IMR-90 (cell line): ENCODE results near the gene CLEC16A. TPM values are rescaled to one million over a fixed set of nuclear protein-coding genes. Genes with fewer than 3 reads are reported as not detected.

ENCODE experiments used
- ATAC-seq: fragments of 200-7000 bp; cut with Tn5 transposase; 2 replicates; pipeline ENCODE4 v1.9.1; 2020; ENCODE audit warnings: low read depth, mild to moderate bottlenecking, moderate library complexity
- BruUV-seq: library from RNA; stranded (reverse); fragments of 400-500 nt; replicated peaks from 2 replicates; lab custom pipeline; 2021; lab: Mats Ljungman, UMichigan
- CTCF ChIA-PET: fragments of 300-600 bp; formaldehyde crosslinking; extraction: SDS; loops from one replicate; lab custom pipeline; 2021; ENCODE audit warnings: antibody characterized with exemption; lab: Yijun Ruan, JAX
- POLR2A ChIA-PET: fragments of 300-600 bp; sonication (Branson Sonifier 250); formaldehyde crosslinking; loops from one replicate; lab custom pipeline; 2022; ENCODE audit warnings: antibody characterized with exemption; ENCODE audit not compliant: unreplicated experiment; lab: Charles Lee
- DNase-seq: peaks from one replicate; pipeline ENCODE4 v3.0.0; 2013
- H2AFZ ChIP-seq: replicated peaks from 2 replicates; pipeline ENCODE3; 2013; ENCODE audit warnings: low read length, mild to moderate bottlenecking; ENCODE audit not compliant: poor library complexity
- H2AK5ac ChIP-seq: 2 replicates; pipeline ENCODE4 v1.6.1; 2013; ENCODE audit warnings: low read depth, low read length, inconsistent platforms
- H2AK9ac ChIP-seq: replicated peaks from 2 replicates; pipeline ENCODE3; 2013; ENCODE audit warnings: mild to moderate bottlenecking, low read depth, low read length, moderate library complexity; ENCODE audit not compliant: poor library complexity
- H2BK120ac ChIP-seq: 2 replicates; pipeline ENCODE4 v1.6.1; 2013; ENCODE audit warnings: low read depth, low read length, inconsistent platforms
- H2BK15ac ChIP-seq: 3 replicates; pipeline ENCODE4 v1.6.1; 2013; ENCODE audit warnings: low read depth, low read length, inconsistent platforms
- H2BK20ac ChIP-seq: 2 replicates; pipeline ENCODE4 v1.6.1; 2013; ENCODE audit warnings: low read depth, mild to moderate bottlenecking, inconsistent platforms, low read length, moderate library complexity
- H2BK5ac ChIP-seq: 2 replicates; pipeline ENCODE4 v1.6.1; 2013; ENCODE audit warnings: mild to moderate bottlenecking, low read depth, low read length, inconsistent platforms; ENCODE audit not compliant: poor library complexity, severe bottlenecking
- H3K14ac ChIP-seq: replicated peaks from 2 replicates; pipeline ENCODE4 v1.6.1; 2013; ENCODE audit warnings: low read depth, low read length, inconsistent platforms
- H3K18ac ChIP-seq: 2 replicates; pipeline ENCODE4 v1.6.1; 2013; ENCODE audit warnings: low read depth, low read length, control low read depth
- H3K23ac ChIP-seq: 2 replicates; pipeline ENCODE4 v1.6.1; 2013; ENCODE audit warnings: low read depth, low read length, inconsistent platforms
- H3K27ac ChIP-seq: 2 replicates; pipeline ENCODE4 v1.5.1; 2013; ENCODE audit warnings: mild to moderate bottlenecking, control low read depth, low read length; ENCODE audit not compliant: insufficient read depth
- H3K27me3 ChIP-seq: 2 replicates; pipeline ENCODE4 v1.6.1; 2013; ENCODE audit warnings: low read length; ENCODE audit not compliant: control insufficient read depth, insufficient read depth
- H3K36me3 ChIP-seq: 2 replicates; pipeline ENCODE4 v1.6.1; 2013; ENCODE audit warnings: low read length, mixed read lengths; ENCODE audit not compliant: control insufficient read depth, insufficient read depth
- H3K4ac ChIP-seq: 2 replicates; pipeline ENCODE4 v1.6.1; 2013; ENCODE audit warnings: low read depth, low read length, inconsistent platforms
- H3K4me1 ChIP-seq: 2 replicates; pipeline ENCODE4 v1.6.1; 2013; ENCODE audit warnings: low read length, mixed read lengths; ENCODE audit not compliant: control insufficient read depth, insufficient read depth
- H3K4me2 ChIP-seq: 2 replicates; pipeline ENCODE4 v1.6.1; 2013; ENCODE audit warnings: low read depth, mild to moderate bottlenecking, control low read depth, low read length, moderate library complexity
- H3K4me3 ChIP-seq: 2 replicates; pipeline ENCODE4 v1.5.1; 2013; ENCODE audit warnings: low read depth, mild to moderate bottlenecking, control low read depth, low read length, moderate library complexity; ENCODE audit not compliant: insufficient read depth
- H3K56ac ChIP-seq: 2 replicates; pipeline ENCODE4 v1.6.1; 2013; ENCODE audit warnings: low read length, inconsistent platforms; ENCODE audit not compliant: insufficient read depth; ENCODE audit errors: extremely low read depth
- H3K79me1 ChIP-seq, 2 experiments: 2 replicates each; pipeline ENCODE4 v1.6.1; 2013; ENCODE audit warnings: low read length in 2 of 2, inconsistent platforms in 1 of 2, low read depth in 1 of 2
- H3K9ac ChIP-seq: 2 replicates; pipeline ENCODE4 v1.6.1; 2013; ENCODE audit warnings: low read depth, low read length, control low read depth
- H3K9me1 ChIP-seq: 2 replicates; pipeline ENCODE4 v1.6.1; 2013; ENCODE audit warnings: low read length, inconsistent platforms; ENCODE audit not compliant: insufficient read depth
- H3K9me3 ChIP-seq: 2 replicates; pipeline ENCODE4 v1.6.1; 2013; ENCODE audit warnings: low read length; ENCODE audit not compliant: control insufficient read depth, insufficient read depth
- H4K20me1 ChIP-seq: 2 replicates; pipeline ENCODE4 v1.6.1; 2013; ENCODE audit warnings: low read length, inconsistent platforms; ENCODE audit not compliant: insufficient read depth
- H4K5ac ChIP-seq: 2 replicates; pipeline ENCODE4 v1.6.1; 2013; ENCODE audit warnings: mild to moderate bottlenecking, low read depth, low read length, control low read depth
- H4K8ac ChIP-seq, 2 experiments: 2 replicates each; pipeline ENCODE4 v1.6.1; 2013; ENCODE audit warnings: low read depth in 2 of 2, low read length in 2 of 2, control low read depth in 1 of 2, inconsistent platforms in 1 of 2
- H4K91ac ChIP-seq: 2 replicates; pipeline ENCODE4 v1.6.1; 2013; ENCODE audit warnings: low read depth, low read length, inconsistent platforms; ENCODE audit not compliant: insufficient read depth
- BHLHE40 ChIP-seq: fragments of 150-350 bp; IDR thresholded peaks from 2 replicates; pipeline ENCODE4 v1.6.1; 2016; ENCODE audit warnings: mild to moderate bottlenecking, low read depth, low read length
- CEBPB ChIP-seq: IDR thresholded peaks from 2 replicates; pipeline ENCODE4 v1.6.1; 2012; ENCODE audit warnings: low read depth, low read length, improper control_type of control experiment
- FOS ChIP-seq: fragments of 150-350 bp; IDR thresholded peaks from 2 replicates; pipeline ENCODE4 v1.6.1; 2016; ENCODE audit warnings: low read depth, low read length
- MAZ ChIP-seq: IDR thresholded peaks from 2 replicates; pipeline ENCODE4 v1.6.1; 2012; ENCODE audit warnings: low read depth, mild to moderate bottlenecking, low read length, improper control_type of control experiment, moderate library complexity, borderline replicate concordance
- MXI1 ChIP-seq: IDR thresholded peaks from 2 replicates; pipeline ENCODE4 v1.6.1; 2012; ENCODE audit warnings: low read depth, mild to moderate bottlenecking, low read length, moderate library complexity, borderline replicate concordance
- NFE2L2 ChIP-seq: fragments of 150-350 bp; IDR thresholded peaks from 2 replicates; pipeline ENCODE4 v1.6.1; 2016; ENCODE audit warnings: low read depth, mild to moderate bottlenecking, low read length
- RAD21 ChIP-seq: IDR thresholded peaks from 2 replicates; pipeline ENCODE4 v1.6.1; 2012; ENCODE audit warnings: low read length, improper control_type of control experiment
- RFX5 ChIP-seq: IDR thresholded peaks from 2 replicates; pipeline ENCODE4 v1.8.0; 2012; ENCODE audit warnings: low read depth, mild to moderate bottlenecking, low read length, moderate library complexity
- SMC3 ChIP-seq: fragments of 150-350 bp; IDR thresholded peaks from 2 replicates; pipeline ENCODE4 v1.6.1; 2016; ENCODE audit warnings: low read depth, mild to moderate bottlenecking, antibody characterized with exemption, low read length, moderate library complexity
- WGBS, 2 experiments: methylation state at CpG; one replicate each; pipeline versions ENCODE4 v1.1.5 to v1.1.7; 2013; ENCODE audit warnings: missing lambda C conversion rate in 2 of 2; ENCODE audit not compliant: insufficient read length in 1 of 2; ENCODE audit errors: extremely low coverage in 2 of 2; 5-methylcytosine and 5-hydroxymethylcytosine counted together
- dilution Hi-C: fragments of 300-500 bp; cut with HindIII; formaldehyde crosslinking; loops from one replicate; pipeline ENCODE4 v1.14.3; 2018; ENCODE audit warnings: low sequenced_read_pairs; ENCODE audit not compliant: unreplicated experiment
- in situ Hi-C: fragments of 300-500 bp; cut with MboI; formaldehyde crosslinking; loops from 3 replicates; pipeline ENCODE4 v1.14.3; 2019; ENCODE audit warnings: low sequenced_read_pairs, inconsistent platforms, mixed read lengths
- intact Hi-C: fragments of 100-400 bp; cut with micrococcal nuclease; formaldehyde crosslinking; loops from 2 replicates; pipeline ENCODE4 v1.10.0; 2022
- polyA plus RNA-seq, 3 experiments: library from polyadenylated mRNA; depleted of rRNA; stranded (reverse); fragments of >200 nt; gene quantifications; 2 replicates each; pipeline ENCODE4 v1.2.3, GENCODE V29; 2012; ENCODE audit warnings: low replicate concordance in 1 of 3
- total RNA-seq: library from RNA; depleted of rRNA; stranded (reverse); fragments of >200 nt; gene quantifications from 2 replicates; pipeline ENCODE4 v1.2.3, GENCODE V29; 2012

The CLEC16A gene
- total and polyA plus RNA-seq, 2 of the 4 experiments (the other 2 are of a cell fraction), result 15.9 to 16.5 TPM

DNA sequence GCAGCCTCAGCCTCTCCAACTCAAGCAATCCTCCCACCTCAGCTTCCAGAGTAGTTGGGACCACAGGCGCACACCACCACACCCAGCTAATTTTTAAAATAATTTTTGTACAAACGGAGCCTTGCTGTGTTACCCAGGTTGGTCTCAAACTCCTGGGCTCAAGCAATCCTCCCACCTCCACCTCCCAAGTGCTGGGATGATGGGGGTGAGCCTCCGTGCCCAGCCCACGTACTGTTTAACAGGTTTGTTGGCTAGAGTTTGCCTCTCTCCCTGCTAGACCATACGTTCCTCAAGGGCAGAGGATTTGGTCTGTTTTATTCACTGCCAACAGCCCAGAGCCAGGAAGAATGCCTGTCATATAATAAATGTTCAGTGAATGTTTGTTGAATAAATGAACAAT lies 285.1 kb downstream of the CLEC16A start:
- ChIA-PET POLR2A (no interaction called here), CTCF (no interaction called here)
- Histone ChIP-seq H2AFZ (no peak overlapping the region), H3K23ac (no peak overlapping the region), H3K18ac (no peak overlapping the region), H2BK15ac (no peak overlapping the region), H4K8ac (no peak overlapping the region), H2AK9ac (no peak overlapping the region), H3K4me2 (no peak overlapping the region), H3K14ac (no peak overlapping the region), H3K27ac (no peak overlapping the region), H4K91ac (no peak overlapping the region), H2AK5ac (no peak overlapping the region), H3K9me1 (no peaks in the 10 kb centered on the region), H3K9ac (no peak overlapping the region), H3K9me3 (no peaks in the 10 kb centered on the region), H3K4ac (no peak overlapping the region), H3K36me3 (no peaks in the 10 kb centered on the region), H4K20me1 (no peaks in the 10 kb centered on the region), H2BK5ac (no peak overlapping the region), H3K4me3 (no peak overlapping the region), H3K79me1 (no peaks in the 10 kb centered on the region), H3K56ac (no peak overlapping the region), H3K27me3 (no peaks in the 10 kb centered on the region; the same call in 1 of the 2 replicates), H2BK20ac (no peak overlapping the region), H3K4me1 (peaks cover 4% of the 10 kb centered on the region; the same call in 1 of the 2 replicates), H2BK120ac (no peak overlapping the region), H4K5ac (no peak overlapping the region)
- ATAC-seq (no peak), DNase-seq (no peak)
- intact Hi-C loops (no loop called here), dilution Hi-C loops (no loop called here), in situ Hi-C loops (no loop called here)
- WGBS, 2 experiments, result no CpG with 5 or more reads among the region's 5 CpGs
- no peak for TF ChIP-seq MAZ
- no peak for TF ChIP-seq RAD21
- TF ChIP-seq MXI1, result no peak
- TF ChIP-seq CEBPB, result no peak
- TF ChIP-seq BHLHE40, result no peak
- TF ChIP-seq NFE2L2, result no peak
- no peak for TF ChIP-seq SMC3
- no peak for TF ChIP-seq FOS
- no peak for TF ChIP-seq RFX5
- no TSS peak for BruUV-seq
